GM18519 (cell line): ENCODE results near the gene SEC24D.
"Not testable (repeated sequence)": the region's sequence is repeated elsewhere in the genome, so short reads cannot be mapped to it uniquely, and the experiment has no call there.

Source experiments
- ATAC-seq: cut with Tn5 transposase; IDR thresholded peaks from one replicate; pipeline ENCODE4 v1.9.1; 2021; ENCODE audit warnings: mild to moderate bottlenecking, moderate library complexity; ENCODE audit not compliant: unreplicated experiment, low FRiP score

The SEC24D gene

GRCh38 chr4:118835571-118836300 is at the start of gene SEC24D:
Gene SEC24D (minus strand): TSS chr4:118836126. CDS start chr4:118833696, 2,430 bp downstream.
- peak; percentile 57 for ATAC-seq

GRCh38 chr4:118884716-118885115 is 48.8 kb upstream of the SEC24D start:
- no peak for ATAC-seq

GRCh38 chr4:118883861-118884260 is 47.9 kb upstream of the SEC24D start:
- ATAC-seq: no peak

GRCh38 chr4:118881512-118882146 is 45.7 kb upstream of the SEC24D start:
- no peak for ATAC-seq

- no peak for ATAC-seq
These were observed 43.5 kb upstream of the SEC24D start for GRCh38 chr4:118879409-118879808.

- ATAC-seq: not testable (repeated sequence)
These were observed 42.6 kb upstream of the SEC24D start for GRCh38 chr4:118878507-118878906.

- no peak for ATAC-seq
These were observed 41.9 kb upstream of the SEC24D start for GRCh38 chr4:118877797-118878196.

- no peak for ATAC-seq
These were observed 36.3 kb upstream of the SEC24D start for GRCh38 chr4:118872181-118872580.

GRCh38 chr4:118869808-118870342 is 33.9 kb upstream of the SEC24D start:
- no peak for ATAC-seq

- ATAC-seq: no peak
These were observed 31.6 kb upstream of the SEC24D start for GRCh38 chr4:118867311-118868067.

GRCh38 chr4:118866442-118866841 is 30.5 kb upstream of the SEC24D start:
- ATAC-seq: no peak

- ATAC-seq: peak; percentile 72
These were observed 29.3 kb upstream of the SEC24D start for GRCh38 chr4:118865091-118865708.

- ATAC-seq: no peak
These were observed 22.9 kb upstream of the SEC24D start for GRCh38 chr4:118858779-118859178.

GRCh38 chr4:118857760-118858159 is 21.8 kb upstream of the SEC24D start:
- no peak for ATAC-seq

- ATAC-seq: peak; percentile 72
These were observed 14.7 kb upstream of the SEC24D start for GRCh38 chr4:118850488-118851173.

- no peak for ATAC-seq
These were observed 14.1 kb upstream of the SEC24D start for GRCh38 chr4:118849867-118850487.

- no peak for ATAC-seq
These were observed 13.0 kb upstream of the SEC24D start for GRCh38 chr4:118848901-118849300.

GRCh38 chr4:118848242-118848641 is 12.3 kb upstream of the SEC24D start:
- ATAC-seq: no peak

- no peak for ATAC-seq
These were observed 11.1 kb upstream of the SEC24D start for GRCh38 chr4:118846979-118847378.
